Fibroblast of mammary gland (primary cell): ENCODE measurements around the gene TIGD3.
A peak's percentile ranks its signal among the peaks of the same experiment; 100 is the strongest.

Source experiments
- DNase-seq: peaks from one replicate; pipeline ENCODE4 v3.0.0-alpha.2; 2010; ENCODE audit warnings: low read depth
- H3K4me3 ChIP-seq: 2 replicates; pipeline ENCODE4 v1.5.1; 2011; ENCODE audit warnings: low read depth, mild to moderate bottlenecking, low read length, moderate library complexity; ENCODE audit not compliant: control insufficient read depth
- CTCF ChIP-seq: conservative IDR thresholded peaks from 2 replicates; pipeline ENCODE4 v1.5.1; 2011; ENCODE audit warnings: low read depth, low read length, inconsistent platforms; ENCODE audit not compliant: control insufficient read depth, insufficient read depth

The TIGD3 gene

DNA sequence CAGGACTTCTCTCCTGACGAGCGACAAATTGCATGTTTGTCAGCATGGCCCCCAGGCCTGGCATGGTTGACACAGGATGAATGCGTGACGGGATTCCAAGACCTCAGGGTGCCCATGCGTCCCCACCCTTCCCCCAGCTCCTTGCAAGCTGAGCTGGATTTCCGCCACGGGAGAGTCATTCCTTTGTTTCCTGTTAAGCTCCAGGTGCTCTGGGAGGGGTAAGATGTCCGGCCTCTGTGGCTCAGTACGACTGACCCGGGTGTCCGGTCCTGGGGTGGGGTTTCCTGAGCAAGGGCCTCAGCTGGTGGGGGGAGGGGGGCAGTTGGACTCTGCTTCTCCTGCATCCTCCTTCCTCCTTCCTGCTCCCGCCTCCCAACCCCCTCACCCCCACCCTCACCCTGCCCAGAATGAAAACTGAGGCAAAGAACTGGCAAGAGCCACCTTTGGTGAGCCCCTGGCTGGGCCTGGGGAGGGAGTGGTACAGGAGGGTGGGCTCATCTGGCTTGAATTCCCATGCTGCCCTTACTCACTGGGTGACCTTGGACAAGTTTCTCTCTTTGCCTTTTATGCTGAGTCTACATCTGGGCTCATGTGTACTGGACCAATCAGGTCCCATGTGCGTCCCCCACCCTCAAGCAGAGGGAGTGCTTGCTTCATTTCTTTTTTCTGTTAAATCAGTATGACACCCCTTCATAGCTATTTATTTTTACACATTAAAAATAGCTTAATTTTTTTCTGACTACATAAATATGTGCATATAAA, 37.3 kb upstream of the TIGD3 start:
- H3K4me3 ChIP-seq = peak overlapping the region; percentile 90
- no peak for TF ChIP-seq CTCF
- peak; percentile 84 for DNase-seq

- H3K4me3 ChIP-seq = no peak overlapping the region
- DNase-seq = no peak
- TF ChIP-seq CTCF = no peak
Observed at GRCh38 chr11:65320386-65321075, 34.0 kb upstream of the TIGD3 start.

- DNase-seq = no peak
- TF ChIP-seq CTCF = no peak
- H3K4me3 ChIP-seq = no peak overlapping the region
Observed at GRCh38 chr11:65321076-65321475, 33.5 kb upstream of the TIGD3 start.

GRCh38 chr11:65321828-65322485, 32.6 kb upstream of the TIGD3 start:
- H3K4me3 ChIP-seq = no peak overlapping the region
- DNase-seq = no peak
- TF ChIP-seq CTCF = no peak

- no peak overlapping the region for H3K4me3 ChIP-seq
- no peak for TF ChIP-seq CTCF
- no peak for DNase-seq
Observed at GRCh38 chr11:65323813-65324212, 30.7 kb upstream of the TIGD3 start.

- no peak overlapping the region for H3K4me3 ChIP-seq
- no peak for DNase-seq
- TF ChIP-seq CTCF = no peak
Observed at GRCh38 chr11:65325435-65325834, 29.1 kb upstream of the TIGD3 start.
